Activated naive CD4-positive, alpha-beta T cell treated with anti-CD3 and anti-CD28 coated beads, Interleukin-2, amount 50 U/mL, for 16 hours (primary cell): ENCODE results near the gene SYNE1.
"Not testable (repeated sequence)": the region's sequence is repeated elsewhere in the genome, so short reads cannot be mapped to it uniquely, and the experiment has no call there.

Experiments
- DNase-seq: peaks from one replicate; pipeline ENCODE4 v3.0.0-alpha.2; 2020

Gene SYNE1

DNA sequence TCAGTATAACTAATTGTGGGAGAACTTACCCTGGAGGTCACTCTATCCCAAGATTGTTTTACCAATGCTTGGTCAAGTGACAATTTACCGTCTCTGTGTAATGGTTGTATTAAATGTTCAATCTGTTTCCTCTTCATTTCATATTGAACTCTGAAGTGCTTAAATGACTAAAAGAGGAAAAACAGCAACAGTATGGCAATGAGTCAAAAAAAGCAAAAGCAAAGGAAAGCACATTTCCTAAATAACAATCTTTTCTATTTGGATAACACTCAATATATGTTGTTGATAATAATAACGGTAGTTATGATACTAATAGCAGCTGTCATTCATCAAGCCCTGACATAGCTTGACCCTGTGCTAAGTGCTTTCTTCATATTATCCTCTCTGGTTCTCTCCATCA is 152.4 kb downstream of the SYNE1 start:
- no peak for DNase-seq

- no peak for DNase-seq
These were observed 154.9 kb downstream of the SYNE1 start for GRCh38 chr6:152482289-152482688.

DNA sequence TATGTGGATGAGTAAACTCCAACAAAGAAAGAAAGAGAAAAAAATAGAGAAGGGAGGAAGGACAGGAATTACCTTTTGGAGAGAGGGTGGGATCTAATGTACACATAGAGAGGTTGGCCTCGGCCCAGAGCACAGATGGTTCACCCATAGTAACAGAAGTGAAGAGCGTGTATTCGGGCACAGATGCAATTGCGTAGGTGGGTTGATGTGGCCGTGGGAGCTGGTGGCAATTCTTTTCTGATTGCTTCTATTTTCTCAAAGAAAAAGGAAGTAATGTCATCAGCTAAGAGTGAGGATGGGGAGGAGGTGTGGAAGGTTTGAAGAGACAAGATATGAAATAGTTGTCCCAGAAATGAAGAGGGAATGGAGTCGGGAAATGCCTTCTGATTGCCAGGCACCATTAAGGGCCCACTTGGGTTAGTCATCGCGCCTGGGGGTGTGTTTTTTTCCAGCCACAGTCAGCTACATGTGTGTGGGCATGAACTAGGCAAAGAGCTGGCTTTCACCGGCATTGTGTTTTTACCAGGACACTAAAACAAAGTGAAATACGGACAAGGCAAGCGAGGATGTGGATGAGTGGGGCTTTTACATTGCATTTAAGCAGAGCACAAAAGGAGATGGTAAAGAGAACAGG is 158.7 kb downstream of the SYNE1 start:
- DNase-seq, result no peak

DNA sequence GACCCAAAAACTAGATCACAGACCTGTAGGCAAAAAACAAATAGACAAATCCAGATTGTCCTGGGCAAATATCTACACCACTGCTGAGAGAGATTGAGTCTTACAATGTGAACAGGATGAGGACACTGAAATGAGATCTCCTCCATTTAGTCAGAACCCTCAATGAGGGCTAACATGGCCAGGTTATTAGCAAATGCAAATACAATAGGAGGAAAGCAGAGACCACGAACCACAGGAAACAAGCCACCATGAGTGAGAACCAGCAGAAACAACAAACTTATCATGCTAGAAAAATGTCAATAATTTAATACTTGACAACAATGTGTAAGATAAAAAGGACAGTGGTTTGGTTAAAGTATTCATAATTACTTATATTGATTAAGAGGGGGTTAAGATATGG is 162.8 kb downstream of the SYNE1 start:
- DNase-seq, result no peak

DNA sequence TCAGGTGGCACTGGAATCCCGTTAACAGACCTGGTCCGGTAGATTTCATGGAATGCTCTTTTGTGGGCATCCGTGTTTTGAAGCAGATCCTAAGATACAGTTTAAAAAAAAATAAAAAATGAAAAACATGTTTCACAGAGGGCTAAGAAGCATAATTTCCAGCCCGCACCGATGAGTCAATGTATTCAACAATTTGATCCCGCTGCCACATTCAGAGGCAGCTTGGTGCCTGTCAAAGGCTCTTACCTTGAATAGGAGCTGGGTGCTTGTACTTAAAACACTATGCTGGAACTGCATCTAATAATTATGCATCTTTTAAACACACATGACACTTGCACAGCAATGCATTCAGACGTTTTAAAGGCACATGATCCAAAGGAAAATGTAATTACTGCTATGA is 164.8 kb downstream of the SYNE1 start:
- no peak for DNase-seq

DNA sequence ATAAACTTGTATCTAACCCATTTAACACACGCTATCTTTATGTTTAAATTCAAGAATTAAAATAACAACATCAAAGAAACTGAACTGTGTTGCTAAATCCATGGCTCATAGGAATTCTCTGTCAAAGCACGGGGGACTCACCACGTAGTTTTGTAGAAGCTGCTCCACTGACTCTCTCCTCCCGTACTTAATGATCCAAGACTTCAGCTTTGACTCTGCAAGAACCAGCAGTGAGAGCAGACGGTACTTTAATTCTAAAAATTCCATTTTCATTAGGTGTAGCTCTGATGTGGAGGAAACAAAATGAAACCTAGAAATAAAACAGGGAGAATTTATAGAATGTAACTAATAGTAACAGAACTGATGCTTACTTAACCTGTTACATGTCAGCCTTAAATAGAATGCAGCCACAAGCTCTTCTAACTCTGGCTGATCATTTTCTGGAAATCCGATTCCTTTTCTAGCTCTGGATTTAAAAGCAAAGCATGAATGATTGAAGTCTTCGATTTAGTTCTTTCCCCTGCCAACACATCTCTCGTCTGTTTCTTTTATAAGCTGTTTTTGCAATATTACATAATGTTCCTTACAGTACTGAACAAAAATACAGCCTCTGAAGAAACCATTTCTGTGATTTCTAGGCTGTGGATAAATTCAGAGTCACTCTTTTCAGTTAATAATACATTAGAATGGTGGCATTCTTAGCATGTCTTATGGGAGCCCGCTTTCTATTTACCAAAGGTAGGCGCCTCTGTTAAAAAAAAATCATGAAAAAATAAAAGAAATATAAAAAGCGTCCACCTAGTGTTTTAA is 165.5 kb downstream of the SYNE1 start:
- no peak for DNase-seq

GRCh38 chr6:152463164-152463563 is 174.0 kb downstream of the SYNE1 start:
- DNase-seq, result no peak

GRCh38 chr6:152462716-152463115 is 174.4 kb downstream of the SYNE1 start:
- no peak for DNase-seq

GRCh38 chr6:152461556-152461955 is 175.6 kb downstream of the SYNE1 start:
- no peak for DNase-seq

- DNase-seq, result no peak
These were observed 178.2 kb downstream of the SYNE1 start for GRCh38 chr6:152458648-152459644.

DNA sequence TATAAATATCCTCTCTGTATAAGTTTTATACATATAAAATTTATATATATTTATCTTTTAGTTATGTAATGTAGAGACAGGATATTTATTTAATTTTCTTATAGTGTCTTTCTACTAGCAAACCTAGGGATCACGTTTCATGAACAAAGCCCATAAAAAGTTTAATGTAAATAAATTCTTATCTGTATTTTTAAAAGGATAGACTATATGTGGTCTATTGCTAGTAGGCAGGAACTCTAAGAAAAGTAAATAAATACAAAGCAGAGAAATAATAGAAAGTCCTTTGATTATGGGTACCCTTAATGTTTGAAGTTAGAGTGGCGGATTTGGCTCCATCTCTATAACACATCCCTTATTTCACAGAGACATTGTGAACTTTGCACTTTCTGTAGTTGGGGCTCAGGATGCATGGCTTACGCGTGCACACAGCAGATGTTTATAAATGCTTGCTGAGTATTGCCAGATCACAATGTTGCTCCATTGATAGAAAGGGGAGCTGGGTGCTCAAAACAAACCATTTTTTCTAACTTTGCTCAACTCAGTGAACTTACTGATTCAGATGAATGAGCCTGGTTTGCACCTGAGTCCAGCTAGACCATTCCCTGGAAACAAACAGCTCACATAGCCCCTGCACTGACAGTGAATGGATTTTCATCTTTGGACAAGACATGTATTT is 179.1 kb downstream of the SYNE1 start:
- no peak for DNase-seq

- DNase-seq, result no peak
These were observed 183.2 kb downstream of the SYNE1 start for GRCh38 chr6:152454003-152454402.

- DNase-seq, result no peak
These were observed 183.7 kb downstream of the SYNE1 start for GRCh38 chr6:152453421-152453820.

- no peak for DNase-seq
These were observed 184.5 kb downstream of the SYNE1 start for GRCh38 chr6:152452639-152453038.

DNA sequence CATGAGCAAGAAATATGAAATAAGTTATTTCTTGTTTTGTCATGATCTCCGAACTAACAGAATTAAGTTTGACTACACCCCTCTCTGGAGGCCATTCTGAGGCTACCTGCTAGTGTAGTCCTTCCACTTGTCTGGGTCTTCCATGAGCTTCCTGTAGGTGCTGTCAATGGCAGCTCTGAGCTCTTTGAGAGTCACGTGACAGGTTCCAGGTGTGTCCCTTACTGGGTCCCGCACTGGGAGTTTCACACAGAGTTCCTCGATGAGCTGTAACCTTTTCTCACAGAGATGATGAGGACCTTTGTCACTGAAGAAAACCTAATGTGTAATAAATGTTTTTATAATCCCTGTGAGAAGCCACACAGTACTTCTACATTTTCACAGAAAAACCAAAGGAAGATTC is 186.6 kb downstream of the SYNE1 start:
- no peak for DNase-seq

DNA sequence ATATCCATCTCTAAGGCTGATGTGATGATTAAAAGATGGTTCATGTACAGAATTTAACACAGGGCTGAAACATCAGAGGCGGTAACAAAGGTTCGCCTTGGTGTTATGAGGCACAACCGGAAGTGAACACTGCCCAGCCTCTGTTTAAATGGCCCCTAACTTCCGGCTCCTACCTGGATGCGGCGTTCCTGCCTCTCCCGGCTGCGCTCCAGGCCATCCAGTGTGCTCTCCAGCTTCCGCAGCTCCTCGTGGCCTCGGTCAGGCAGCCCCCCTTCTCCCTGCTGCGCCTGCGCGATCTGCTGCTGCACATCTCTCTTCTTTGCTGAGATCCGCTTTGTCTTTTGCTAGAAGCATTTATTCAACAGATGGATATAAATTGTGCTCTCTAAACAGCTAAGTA is 195.3 kb downstream of the SYNE1 start:
- no peak for DNase-seq

- no peak for DNase-seq
These were observed 201.3 kb downstream of the SYNE1 start for GRCh38 chr6:152435816-152436215.

DNA sequence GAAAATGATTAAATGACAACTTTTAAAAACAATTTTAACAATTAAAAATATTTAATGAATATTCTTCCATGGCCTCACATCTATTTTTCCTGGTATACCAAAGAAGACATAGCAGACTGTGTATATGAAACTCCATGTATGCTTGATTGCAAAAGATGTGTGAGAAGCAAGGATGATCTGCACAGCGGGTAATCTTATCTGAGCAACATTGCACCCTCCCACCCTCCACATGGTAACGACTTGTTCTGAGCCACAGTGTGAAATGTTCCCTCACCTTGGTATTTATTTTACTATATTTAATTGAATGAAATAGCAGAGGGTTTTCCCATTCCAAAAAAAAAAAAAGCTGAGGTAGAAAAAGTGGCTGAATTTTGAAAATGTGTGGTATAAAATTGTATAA is 204.4 kb downstream of the SYNE1 start:
- DNase-seq, result no peak

DNA sequence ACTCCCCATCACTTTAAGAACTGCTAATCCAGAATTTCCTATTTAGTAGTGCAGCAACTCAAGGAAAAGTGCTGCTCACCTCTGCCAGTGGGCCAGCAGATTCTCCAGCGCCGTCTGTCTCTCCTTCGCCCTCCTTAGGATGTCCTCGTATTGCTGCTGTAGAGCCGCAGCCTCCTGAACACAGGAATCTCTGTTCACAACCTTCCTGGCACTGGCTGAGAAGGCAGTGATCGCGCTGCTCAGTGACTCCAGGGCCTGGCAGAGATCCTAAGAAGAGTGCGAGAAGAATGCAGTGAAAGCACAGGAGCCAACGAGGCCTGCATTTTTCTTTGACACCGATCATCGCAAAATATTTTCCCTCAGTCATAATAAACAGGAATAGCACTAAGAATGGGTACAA is 209.0 kb downstream of the SYNE1 start:
- DNase-seq, result no peak

GRCh38 chr6:152426276-152426675 is 210.9 kb downstream of the SYNE1 start:
- no peak for DNase-seq

DNA sequence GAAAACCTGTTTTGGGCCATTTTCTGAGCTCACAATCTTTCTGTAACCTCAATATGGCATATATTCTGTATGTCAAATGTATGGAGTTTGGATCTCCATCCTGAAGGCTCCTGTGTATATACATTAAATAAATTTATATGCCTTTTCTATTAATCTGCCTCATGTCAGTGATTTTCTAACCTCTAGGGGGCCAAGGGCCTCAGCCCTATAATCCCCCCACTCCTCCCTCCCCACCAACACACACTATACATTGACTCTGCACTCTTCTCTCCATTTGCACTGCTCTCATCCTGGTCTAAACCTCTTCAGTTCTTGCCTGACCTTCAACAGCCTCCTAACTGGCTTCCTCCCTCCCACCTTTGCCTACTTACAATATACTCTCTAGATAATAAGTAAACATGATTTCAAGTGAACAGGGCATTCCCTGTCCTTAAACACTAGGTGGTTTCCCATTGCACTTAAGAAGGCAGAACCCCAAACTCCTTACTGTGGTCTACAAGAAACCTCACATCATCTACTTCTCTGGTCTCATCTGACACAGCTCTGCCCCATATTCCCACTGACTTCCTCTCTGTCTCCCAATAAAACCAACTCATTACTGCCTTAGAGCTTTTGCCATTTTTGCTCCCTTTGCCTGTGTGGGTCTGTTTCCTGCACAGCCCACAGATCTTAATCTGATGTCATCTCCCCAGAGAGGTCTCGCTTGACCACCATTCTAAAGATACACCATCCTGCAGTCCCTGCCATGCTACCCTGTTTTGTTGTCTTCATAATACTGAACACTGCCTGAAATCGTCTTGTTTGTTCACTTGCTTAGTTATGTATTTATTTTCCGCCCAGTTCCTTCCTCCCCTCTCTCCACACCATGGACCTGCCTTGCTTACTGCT is 213.7 kb downstream of the SYNE1 start:
- no peak for DNase-seq

- not testable (repeated sequence) for DNase-seq
These were observed 215.7 kb downstream of the SYNE1 start for GRCh38 chr6:152421496-152421895.
